CD4-positive, alpha-beta T cell (primary cell): Measurements from ENCODE around the gene SH3RF3. TPM values are rescaled to one million over a fixed set of nuclear protein-coding genes. Genes with fewer than 3 reads are reported as not detected.

Source experiments
- ATAC-seq: fragments of 200-7000 bp; cut with Tn5 transposase; one replicate; pipeline ENCODE4 v1.10.0; 2022; ENCODE audit warnings: mild to moderate bottlenecking; ENCODE audit not compliant: poor library complexity
- CTCF ChIA-PET: fragments of 350-600 bp; sonication (Branson Sonifier 250); formaldehyde crosslinking; loops from one replicate; lab custom pipeline; 2021; ENCODE audit warnings: antibody characterized with exemption, inconsistent platforms; lab: Charles Lee
- POLR2A ChIA-PET: fragments of 350-600 bp; sonication (Branson Sonifier 250); formaldehyde crosslinking; loops from one replicate; lab custom pipeline; 2021; ENCODE audit warnings: antibody characterized with exemption, inconsistent platforms; lab: Charles Lee
- DNase-seq, 14 experiments: peaks; one replicate each; pipeline ENCODE4 v3.0.0-alpha.2; 2013 to 2020; ENCODE audit warnings: mixed read lengths in 2 of 14
- H3K27ac ChIP-seq, 2 donors: one replicate each; pipeline versions ENCODE4 v1.5.1 to v1.7.0; 2013; ENCODE audit warnings: low read length in 2 of 2, low read depth in 1 of 2, mild to moderate bottlenecking in 1 of 2
- H3K27me3 ChIP-seq, 2 experiments: 1 replicate in 1 of 2; 2 replicates in 1 of 2; pipeline versions ENCODE4 v1.6.1 to v1.7.0; 2013; ENCODE audit warnings: low read length in 2 of 2, control low read depth in 1 of 2, mild to moderate bottlenecking in 1 of 2, moderate library complexity in 1 of 2; ENCODE audit not compliant: insufficient read depth in 2 of 2, control insufficient read depth in 1 of 2
- H3K36me3 ChIP-seq: one replicate; pipeline ENCODE4 v1.6.1; 2013; ENCODE audit warnings: low read length, control low read depth; ENCODE audit not compliant: insufficient read depth
- H3K4me1 ChIP-seq: one replicate; pipeline ENCODE4 v1.6.1; 2013; ENCODE audit warnings: low read length, control low read depth; ENCODE audit not compliant: insufficient read depth
- H3K4me3 ChIP-seq: one replicate; pipeline ENCODE4 v1.5.1; 2013; ENCODE audit warnings: mild to moderate bottlenecking, low read length, moderate library complexity
- H3K9me3 ChIP-seq, 2 experiments: 1 replicate in 1 of 2; 2 replicates in 1 of 2; pipeline versions ENCODE4 v1.6.1 to v1.7.0; 2013; ENCODE audit warnings: low read length in 2 of 2, mild to moderate bottlenecking in 2 of 2, control low read depth in 1 of 2, moderate library complexity in 1 of 2; ENCODE audit not compliant: control insufficient read depth in 1 of 2, insufficient read depth in 1 of 2
- H3K27ac Mint-ChIP-seq: one replicate; pipeline ENCODE4 v1.8.0; 2020; ENCODE audit warnings: mixed read lengths
- H3K27me3 Mint-ChIP-seq: one replicate; pipeline ENCODE4 v1.8.0; 2021; ENCODE audit warnings: mixed read lengths
- H3K36me3 Mint-ChIP-seq: one replicate; pipeline ENCODE4 v1.8.0; 2021; ENCODE audit warnings: low read depth, mixed read lengths
- H3K4me1 Mint-ChIP-seq: one replicate; pipeline ENCODE4 v1.8.0; 2021; ENCODE audit warnings: low read depth, mixed read lengths
- H3K4me3 Mint-ChIP-seq: one replicate; pipeline ENCODE4 v1.8.0; 2020; ENCODE audit warnings: mild to moderate bottlenecking, mixed read lengths
- H3K9me3 Mint-ChIP-seq: one replicate; pipeline ENCODE4 v1.8.0; 2020; ENCODE audit warnings: mixed read lengths
- intact Hi-C, 2 experiments: fragments of 100-400 bp; cut with DNase I in 1 of 2; cut with micrococcal nuclease in 1 of 2; formaldehyde crosslinking; loops; one replicate each; pipeline versions ENCODE4 v1.15.1 to v1.9.0; 2023 to 2025; cut with DNase I, micrococcal nuclease
- total RNA-seq, 174 experiments: library from RNA in 2 of 174; stranded (reverse) in 2 of 174; gene quantifications; one replicate each; pipeline ENCODE4 v1.2.3 and lab custom pipeline; 2021 to 2026
- TF ChIP-seq, protein P1 (sequence below): fragments of 200-600 bp; IDR thresholded peaks from one replicate; pipeline ENCODE4 v1.8.0; 2022; ENCODE audit warnings: antibody characterized with exemption, mild to moderate bottlenecking

Gene SH3RF3
- total RNA-seq, 2 experiments from 2014 or later, result 5.2 to 5.9 TPM

- Mint-ChIP-seq H3K4me1 (peaks cover 4% of the 10 kb centered on the region), H3K36me3 (no peaks in the 10 kb centered on the region), H3K4me3 (no peak overlapping the region), H3K27me3 (no peaks in the 10 kb centered on the region), H3K9me3 (no peaks in the 10 kb centered on the region), H3K27ac (no peak overlapping the region)
- ATAC-seq (no peak), DNase-seq (no peak)
- Histone ChIP-seq H3K27me3 (no peaks in the 10 kb centered on the region), H3K9me3 (peaks cover 0 to 4% of the 10 kb centered on the region in 2 experiments), H3K27ac (no peak overlapping the region), H3K36me3 (no peaks in the 10 kb centered on the region), H3K4me3 (no peak overlapping the region), H3K4me1 (no peaks in the 10 kb centered on the region)
- ChIA-PET CTCF (no interaction called here), POLR2A (no interaction called here)
- intact Hi-C loops, result no loop called here
- TF ChIP-seq, protein P1, sequence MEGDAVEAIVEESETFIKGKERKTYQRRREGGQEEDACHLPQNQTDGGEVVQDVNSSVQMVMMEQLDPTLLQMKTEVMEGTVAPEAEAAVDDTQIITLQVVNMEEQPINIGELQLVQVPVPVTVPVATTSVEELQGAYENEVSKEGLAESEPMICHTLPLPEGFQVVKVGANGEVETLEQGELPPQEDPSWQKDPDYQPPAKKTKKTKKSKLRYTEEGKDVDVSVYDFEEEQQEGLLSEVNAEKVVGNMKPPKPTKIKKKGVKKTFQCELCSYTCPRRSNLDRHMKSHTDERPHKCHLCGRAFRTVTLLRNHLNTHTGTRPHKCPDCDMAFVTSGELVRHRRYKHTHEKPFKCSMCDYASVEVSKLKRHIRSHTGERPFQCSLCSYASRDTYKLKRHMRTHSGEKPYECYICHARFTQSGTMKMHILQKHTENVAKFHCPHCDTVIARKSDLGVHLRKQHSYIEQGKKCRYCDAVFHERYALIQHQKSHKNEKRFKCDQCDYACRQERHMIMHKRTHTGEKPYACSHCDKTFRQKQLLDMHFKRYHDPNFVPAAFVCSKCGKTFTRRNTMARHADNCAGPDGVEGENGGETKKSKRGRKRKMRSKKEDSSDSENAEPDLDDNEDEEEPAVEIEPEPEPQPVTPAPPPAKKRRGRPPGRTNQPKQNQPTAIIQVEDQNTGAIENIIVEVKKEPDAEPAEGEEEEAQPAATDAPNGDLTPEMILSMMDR, result no peak
These were observed 256.5 kb downstream of the SH3RF3 start for GRCh38 chr2:109385506-109385905.

GRCh38 chr2:109386004-109386695 lies 257.1 kb downstream of the SH3RF3 start:
- Histone ChIP-seq H3K4me3 (no peak overlapping the region), H3K36me3 (no peaks in the 10 kb centered on the region), H3K27me3 (no peaks in the 10 kb centered on the region), H3K27ac (no peak overlapping the region), H3K9me3 (peaks cover 0 to 4% of the 10 kb centered on the region in 2 experiments), H3K4me1 (no peaks in the 10 kb centered on the region)
- DNase-seq, result no peak
- ChIA-PET CTCF (no interaction called here), POLR2A (no interaction called here)
- TF ChIP-seq, protein P1, result no peak
- Mint-ChIP-seq H3K4me1 (peaks cover 4% of the 10 kb centered on the region), H3K4me3 (no peak overlapping the region), H3K36me3 (no peaks in the 10 kb centered on the region), H3K27ac (no peak overlapping the region), H3K27me3 (no peaks in the 10 kb centered on the region), H3K9me3 (no peaks in the 10 kb centered on the region)
- ATAC-seq, result no peak
- intact Hi-C loops, result no loop called here

DNA sequence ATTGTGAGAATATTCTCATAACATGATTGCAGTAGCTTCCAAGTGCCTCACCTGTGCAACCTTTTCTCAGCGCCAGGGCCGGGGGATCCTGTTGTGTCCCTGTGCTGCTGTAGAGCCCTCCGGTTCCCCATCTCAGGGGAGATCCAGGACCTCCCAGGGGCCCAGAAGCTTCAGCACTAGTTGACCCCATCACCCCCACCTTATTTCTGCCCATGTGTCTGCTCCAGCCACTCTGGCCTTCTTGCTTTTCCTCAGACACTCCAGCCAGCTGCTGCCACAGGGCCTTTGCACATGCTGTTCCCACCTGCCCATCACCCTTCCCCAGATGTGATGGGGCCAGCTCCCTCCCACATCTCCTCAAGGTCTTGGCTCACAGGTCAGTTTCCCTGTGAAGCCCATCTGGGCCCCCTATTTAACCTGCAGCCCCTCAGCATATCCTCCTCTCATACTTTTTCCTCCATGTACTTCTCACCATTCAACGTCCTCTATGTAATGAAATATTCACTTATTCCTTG lies 258.3 kb downstream of the SH3RF3 start:
- no peak for DNase-seq
- Mint-ChIP-seq H3K4me3 (no peak overlapping the region), H3K9me3 (no peaks in the 10 kb centered on the region), H3K27ac (no peak overlapping the region), H3K4me1 (no peaks in the 10 kb centered on the region), H3K27me3 (no peaks in the 10 kb centered on the region), H3K36me3 (no peaks in the 10 kb centered on the region)
- no peak for ATAC-seq
- TF ChIP-seq, protein P1, result no peak
- ChIA-PET POLR2A (no interaction called here), CTCF (no interaction called here)
- no peak overlapping the region for H3K27ac ChIP-seq
- intact Hi-C loops, result no loop called here
- no peaks in the 10 kb centered on the region for H3K36me3 ChIP-seq
- peaks cover 0 to 4% of the 10 kb centered on the region in 2 experiments for H3K9me3 ChIP-seq
- H3K4me1 ChIP-seq, result no peaks in the 10 kb centered on the region
- no peak overlapping the region for H3K4me3 ChIP-seq
- H3K27me3 ChIP-seq, result no peaks in the 10 kb centered on the region
